ENCODE measurements around the gene FANCG. TPM values are rescaled to one million over a fixed set of nuclear protein-coding genes. Genes with fewer than 3 reads are reported as not detected.

FANCG gene
- total and polyA plus RNA-seq, 4 donors = 3.6 to 17.8 (median 12.5) TPM

DNA sequence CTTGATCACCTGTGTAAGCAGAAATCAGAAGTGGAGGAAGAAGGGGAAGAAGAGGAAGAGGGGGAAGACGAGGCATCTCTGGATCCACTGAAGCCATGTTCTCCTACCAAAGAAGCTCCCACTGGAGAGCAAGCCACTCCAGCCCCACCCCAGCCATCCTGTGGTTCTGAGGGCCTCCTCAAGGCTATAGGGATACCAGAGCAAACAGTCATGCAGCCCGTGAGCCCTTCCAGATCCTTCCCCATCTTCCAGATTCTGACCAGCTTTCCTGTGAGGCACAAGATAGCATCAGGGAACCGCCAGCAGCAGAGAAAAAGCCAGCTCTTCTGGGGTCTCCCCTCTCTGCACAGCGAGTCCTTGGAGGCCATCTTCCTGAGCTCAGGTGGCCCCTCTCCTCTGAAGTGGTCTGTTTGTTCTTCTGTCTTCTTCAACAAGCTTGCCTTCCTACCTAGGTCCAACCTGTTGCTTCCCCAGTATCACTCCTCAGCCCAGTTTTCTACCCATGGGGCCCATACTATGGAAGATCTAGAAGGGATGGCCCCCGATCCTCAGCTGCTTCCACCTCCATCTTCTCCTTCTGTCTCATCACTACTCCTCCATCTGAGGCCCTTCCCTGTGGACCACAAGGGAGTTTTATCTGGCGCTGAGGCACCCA lies 36.7 kb downstream of the FANCG start:
- H3K27me3 ChIP-seq (ENCODE audit: control insufficient read depth in 1 of 2, insufficient read depth in 2 of 2, low read length in 1 of 2) = no peaks in the 10 kb centered on the region
- intact Hi-C loops (cut with DNase I) = no loop called here
- H3K36me3 ChIP-seq (ENCODE audit: control insufficient read depth in 1 of 2, insufficient read depth in 2 of 2, low read length in 1 of 2) = peaks cover 0 to 4% of the 10 kb centered on the region in 2 donors
- H3K9me3 ChIP-seq (ENCODE audit: control insufficient read depth, low read length) = no peaks in the 10 kb centered on the region
- 89 to 91% methylated on average over 6 of the region's 6 CpGs for WGBS, 2 donors
- ATAC-seq (ENCODE audit: low FRiP score) (no peak), DNase-seq (no peak)
- no peak overlapping the region for H3K4me3 ChIP-seq (ENCODE audit: low read length in 2 of 2)
- no peaks in the 10 kb centered on the region for H3K4me1 ChIP-seq (ENCODE audit: control insufficient read depth in 1 of 2, insufficient read depth in 2 of 2, low read length in 2 of 2)
- no peak overlapping the region for H3K27ac ChIP-seq (ENCODE audit: low read depth in 1 of 2, low read length in 2 of 2)

DNA sequence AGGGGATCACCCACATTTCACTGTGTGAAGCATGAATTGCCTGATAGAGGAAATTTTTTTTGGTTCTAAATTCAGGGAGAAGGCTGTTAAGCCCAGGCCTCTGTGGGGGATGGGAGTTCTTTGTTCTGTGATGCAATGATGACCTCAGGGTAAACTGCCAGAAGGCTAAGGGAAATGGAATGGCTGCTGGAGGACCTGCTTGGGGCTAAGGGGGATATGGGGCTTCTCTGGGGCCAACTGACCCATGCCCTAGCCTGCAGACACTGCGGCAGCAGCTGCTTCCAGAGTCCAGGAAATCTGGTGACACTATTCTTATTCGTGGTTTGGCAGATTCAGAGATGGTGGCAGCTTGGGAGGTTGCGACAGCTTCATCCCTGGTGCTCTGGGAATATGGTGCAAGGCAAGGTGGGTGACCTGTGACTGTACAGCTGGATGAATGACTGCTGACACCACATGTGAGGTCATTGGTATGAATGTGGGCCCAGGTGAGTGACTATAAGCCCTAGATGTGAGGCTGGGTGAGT lies 37.6 kb downstream of the FANCG start:
- H3K4me1 ChIP-seq (ENCODE audit: control insufficient read depth in 1 of 2, insufficient read depth in 2 of 2, low read length in 2 of 2) = no peaks in the 10 kb centered on the region
- H3K27ac ChIP-seq (ENCODE audit: low read depth in 1 of 2, low read length in 2 of 2) = no peak overlapping the region
- DNase-seq = no peak
- no peaks in the 10 kb centered on the region for H3K27me3 ChIP-seq (ENCODE audit: control insufficient read depth in 1 of 2, insufficient read depth in 2 of 2, low read length in 1 of 2)
- intact Hi-C loops (cut with DNase I) = no loop called here
- no peaks in the 10 kb centered on the region for H3K9me3 ChIP-seq (ENCODE audit: control insufficient read depth, low read length)
- 92 to 93% methylated on average over 3 of the region's 3 CpGs for WGBS, 2 donors
- peaks cover 0 to 4% of the 10 kb centered on the region in 2 donors for H3K36me3 ChIP-seq (ENCODE audit: control insufficient read depth in 1 of 2, insufficient read depth in 2 of 2, low read length in 1 of 2)
- no peak for ATAC-seq (ENCODE audit: low FRiP score)
- no peak overlapping the region for H3K4me3 ChIP-seq (ENCODE audit: low read length in 2 of 2)

DNA sequence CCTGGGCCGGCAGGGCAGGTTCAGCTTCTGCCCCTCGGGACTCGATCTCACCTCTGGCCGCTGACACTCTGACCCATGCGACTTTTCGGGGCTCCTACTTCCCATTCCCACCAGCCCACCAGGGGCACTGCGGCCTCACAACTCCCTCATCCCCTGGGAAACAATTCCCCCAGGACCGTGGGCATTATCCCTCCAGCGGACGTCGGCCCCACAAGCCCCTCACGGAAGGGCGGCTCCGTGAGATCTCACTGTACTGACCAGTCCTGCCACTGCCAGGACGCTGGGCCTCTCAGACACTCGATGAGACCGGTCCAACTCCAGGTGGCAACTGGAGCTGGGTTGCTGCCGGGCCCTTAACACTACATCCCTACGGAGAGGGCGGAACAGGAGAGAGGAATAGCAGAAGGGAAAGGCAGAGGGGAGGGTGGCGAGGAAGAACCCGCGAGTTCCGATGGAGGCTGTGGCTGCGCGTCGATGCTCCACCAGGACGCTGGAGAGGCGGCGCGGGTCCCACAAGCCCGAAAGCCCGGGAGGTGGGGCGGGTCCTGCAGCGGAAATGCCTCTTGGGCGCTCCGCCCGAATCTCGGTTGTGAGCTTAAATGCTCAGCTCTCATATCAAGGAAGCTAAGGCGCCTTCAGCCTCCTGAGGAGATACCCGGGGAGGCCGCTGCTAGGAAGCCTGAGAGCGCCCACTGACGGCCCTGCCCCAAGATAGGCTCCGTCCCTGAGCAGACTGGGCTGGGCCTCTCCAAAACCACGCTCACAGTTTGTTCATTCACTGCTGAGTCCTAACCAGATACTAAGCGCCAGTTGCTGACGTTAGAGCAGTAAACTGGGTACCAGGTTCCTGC lies 43.7 kb downstream of the FANCG start:
- peak; percentile 72 for ATAC-seq (ENCODE audit: low FRiP score)
- intact Hi-C loops (cut with DNase I) = no loop called here

DNA sequence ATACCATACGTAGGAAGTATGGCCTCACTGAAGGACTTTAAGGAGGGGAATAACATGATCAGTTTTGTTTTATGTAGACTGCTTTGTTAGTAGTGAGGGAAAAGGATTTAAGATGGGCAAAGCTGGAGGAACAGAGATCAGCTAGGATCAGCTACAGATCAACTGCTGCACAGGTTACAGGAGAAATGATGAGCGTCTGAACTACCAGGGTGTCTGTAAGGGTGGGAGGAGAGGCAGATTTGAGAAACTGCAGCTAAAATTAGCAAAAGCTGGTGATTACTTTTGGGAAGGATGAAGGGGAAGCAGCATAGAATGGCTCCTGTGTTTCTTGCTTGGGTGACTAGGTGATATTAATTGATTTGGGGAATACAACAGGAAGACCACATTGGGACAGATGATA lies 46.6 kb downstream of the FANCG start:
- WGBS, 2 donors = 93 to 94% methylated on average over 2 of the region's 2 CpGs
- Histone ChIP-seq H3K27ac (ENCODE audit: low read depth in 1 of 2, low read length in 2 of 2) (no peak overlapping the region), H3K36me3 (ENCODE audit: control insufficient read depth in 1 of 2, insufficient read depth in 2 of 2, low read length in 1 of 2) (peaks cover 0 to 5% of the 10 kb centered on the region in 2 donors), H3K27me3 (ENCODE audit: control insufficient read depth in 1 of 2, insufficient read depth in 2 of 2, low read length in 1 of 2) (no peaks in the 10 kb centered on the region), H3K9me3 (ENCODE audit: control insufficient read depth, low read length) (no peaks in the 10 kb centered on the region), H3K4me3 (ENCODE audit: low read length in 2 of 2) (no peak overlapping the region), H3K4me1 (ENCODE audit: control insufficient read depth in 1 of 2, insufficient read depth in 2 of 2, low read length in 2 of 2) (no peaks in the 10 kb centered on the region)
- intact Hi-C loops (cut with DNase I) = no loop called here
- ATAC-seq (ENCODE audit: low FRiP score) (no peak), DNase-seq (no peak)

More for the DNA sequence above, 43.7 kb downstream of the FANCG start:
- DNase-seq = peak; percentile 73 to 87
- 25 to 30% methylated on average over 48 of the region's 48 CpGs for WGBS, 2 donors
- Histone ChIP-seq H3K36me3 (ENCODE audit: control insufficient read depth in 1 of 2, insufficient read depth in 2 of 2, low read length in 1 of 2) (peaks cover 0 to 1% of the 10 kb centered on the region in 2 donors), H3K27me3 (ENCODE audit: control insufficient read depth in 1 of 2, insufficient read depth in 2 of 2, low read length in 1 of 2) (no peaks in the 10 kb centered on the region), H3K4me1 (ENCODE audit: control insufficient read depth in 1 of 2, insufficient read depth in 2 of 2, low read length in 2 of 2) (no peaks in the 10 kb centered on the region), H3K4me3 (ENCODE audit: low read length in 2 of 2) (no peak overlapping the region), H3K27ac (ENCODE audit: low read depth in 1 of 2, low read length in 2 of 2) (no peak overlapping the region), H3K9me3 (ENCODE audit: control insufficient read depth, low read length) (no peaks in the 10 kb centered on the region)

DNA sequence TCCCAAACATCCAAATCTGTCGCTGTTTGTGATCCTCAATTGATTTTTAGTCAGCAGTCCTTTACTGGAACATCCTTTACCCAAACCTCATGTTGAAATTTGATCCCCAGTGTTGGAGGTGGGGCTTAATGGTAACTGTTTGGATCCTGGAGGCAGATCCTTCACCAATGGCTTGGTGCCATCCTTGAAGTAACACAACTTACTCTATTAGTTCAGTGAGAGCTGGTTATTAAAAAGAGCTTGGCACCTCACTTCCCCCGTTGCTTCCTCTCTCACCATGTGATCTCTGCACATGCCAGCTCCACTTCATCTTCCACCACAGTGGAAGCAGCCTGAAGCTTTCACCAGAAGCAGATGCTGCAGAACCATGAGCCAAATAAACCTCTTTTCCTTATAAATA lies 49.9 kb downstream of the FANCG start:
- peaks cover 0 to 5% of the 10 kb centered on the region in 2 donors for H3K36me3 ChIP-seq (ENCODE audit: control insufficient read depth in 1 of 2, insufficient read depth in 2 of 2, low read length in 1 of 2)
- ATAC-seq (ENCODE audit: low FRiP score) = no peak
- no peaks in the 10 kb centered on the region for H3K27me3 ChIP-seq (ENCODE audit: control insufficient read depth in 1 of 2, insufficient read depth in 2 of 2, low read length in 1 of 2)
- H3K9me3 ChIP-seq (ENCODE audit: control insufficient read depth, low read length) = no peaks in the 10 kb centered on the region
- DNase-seq = no peak
- WGBS, 2 donors = 84 to 88% methylated on average over 2 of the region's 2 CpGs
- intact Hi-C loops (cut with DNase I) = no loop called here
- no peaks in the 10 kb centered on the region for H3K4me1 ChIP-seq (ENCODE audit: control insufficient read depth in 1 of 2, insufficient read depth in 2 of 2, low read length in 2 of 2)
- no peak overlapping the region for H3K4me3 ChIP-seq (ENCODE audit: low read length in 2 of 2)
- H3K27ac ChIP-seq (ENCODE audit: low read depth in 1 of 2, low read length in 2 of 2) = no peak overlapping the region

DNA sequence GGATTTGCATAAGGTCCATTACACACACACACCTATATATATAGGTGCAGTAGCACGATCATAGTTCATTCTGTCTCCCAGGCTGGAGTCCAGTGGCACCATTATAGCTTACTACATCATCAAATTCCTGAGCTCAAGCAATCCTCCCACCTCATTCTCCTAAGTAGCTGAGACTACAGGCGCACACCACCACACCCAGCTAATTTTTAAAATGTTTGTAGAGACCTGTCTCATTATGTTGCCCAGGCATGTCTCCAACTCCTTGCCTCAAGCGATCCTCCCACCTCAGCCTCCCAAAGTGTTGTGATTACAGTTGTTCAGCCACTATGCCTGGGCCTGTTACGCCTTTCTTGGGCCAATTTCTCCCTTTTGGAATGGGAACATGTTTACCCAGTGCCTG lies 50.5 kb downstream of the FANCG start:
- DNase-seq = no peak
- Histone ChIP-seq H3K27me3 (ENCODE audit: control insufficient read depth in 1 of 2, insufficient read depth in 2 of 2, low read length in 1 of 2) (no peaks in the 10 kb centered on the region), H3K4me3 (ENCODE audit: low read length in 2 of 2) (no peak overlapping the region), H3K9me3 (ENCODE audit: control insufficient read depth, low read length) (no peaks in the 10 kb centered on the region), H3K36me3 (ENCODE audit: control insufficient read depth in 1 of 2, insufficient read depth in 2 of 2, low read length in 1 of 2) (peaks cover 0 to 5% of the 10 kb centered on the region in 2 donors), H3K4me1 (ENCODE audit: control insufficient read depth in 1 of 2, insufficient read depth in 2 of 2, low read length in 2 of 2) (no peaks in the 10 kb centered on the region), H3K27ac (ENCODE audit: low read depth in 1 of 2, low read length in 2 of 2) (no peak overlapping the region)
- 71 to 83% methylated on average over 4 of the region's 4 CpGs for WGBS, 2 donors
- ATAC-seq (ENCODE audit: low FRiP score) = no peak
- intact Hi-C loops (cut with DNase I) = no loop called here

DNA sequence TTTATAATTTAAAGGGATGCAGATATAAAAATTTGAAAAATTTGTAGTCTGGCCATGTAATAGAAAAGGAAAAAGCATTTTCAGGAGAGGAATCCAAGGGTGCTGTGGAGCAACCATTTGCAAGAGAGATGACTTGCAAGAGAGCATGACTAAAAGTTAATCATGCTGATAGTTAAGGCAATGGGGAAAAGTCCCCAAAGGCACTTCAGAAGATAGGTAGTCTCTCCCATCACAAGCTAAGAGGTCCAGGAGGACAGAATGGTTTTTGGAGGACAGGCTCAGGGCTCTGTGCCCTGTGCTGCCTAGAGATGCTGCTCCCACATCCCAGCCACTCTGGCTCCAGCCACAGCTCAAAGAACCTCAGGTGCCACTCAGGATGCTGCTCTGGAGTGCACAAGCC lies 51.4 kb downstream of the FANCG start:
- H3K4me3 ChIP-seq (ENCODE audit: low read length in 2 of 2) = no peak overlapping the region
- ATAC-seq (ENCODE audit: low FRiP score) (no peak), DNase-seq (no peak)
- H3K27ac ChIP-seq (ENCODE audit: low read depth in 1 of 2, low read length in 2 of 2) = no peak overlapping the region
- no peaks in the 10 kb centered on the region for H3K27me3 ChIP-seq (ENCODE audit: control insufficient read depth in 1 of 2, insufficient read depth in 2 of 2, low read length in 1 of 2)
- intact Hi-C loops (cut with DNase I) = no loop called here
- no peaks in the 10 kb centered on the region for H3K9me3 ChIP-seq (ENCODE audit: control insufficient read depth, low read length)
- H3K36me3 ChIP-seq (ENCODE audit: control insufficient read depth in 1 of 2, insufficient read depth in 2 of 2, low read length in 1 of 2) = peaks cover 0 to 5% of the 10 kb centered on the region in 2 donors
- H3K4me1 ChIP-seq (ENCODE audit: control insufficient read depth in 1 of 2, insufficient read depth in 2 of 2, low read length in 2 of 2) = no peaks in the 10 kb centered on the region

DNA sequence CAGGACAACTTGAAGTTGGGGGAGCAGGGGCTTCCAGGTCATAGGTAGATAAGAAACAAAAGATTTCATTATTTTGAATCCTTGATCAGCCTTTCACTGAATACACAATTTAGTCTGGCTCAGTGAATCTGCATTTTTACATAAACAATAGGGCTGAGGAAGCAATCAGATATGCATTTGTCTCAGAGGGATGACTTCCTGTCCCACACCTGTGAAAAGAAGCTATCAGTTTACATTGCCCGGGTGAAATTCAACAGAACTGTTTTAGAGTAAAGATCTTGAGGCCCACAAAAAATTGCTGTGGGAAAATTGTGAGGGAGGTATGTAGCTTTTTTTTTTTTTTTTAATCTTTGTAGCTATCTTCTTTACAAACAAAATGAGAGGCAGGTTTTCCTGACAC lies 51.9 kb downstream of the FANCG start:
- DNase-seq = no peak
- peaks cover 0 to 4% of the 10 kb centered on the region in 2 donors for H3K36me3 ChIP-seq (ENCODE audit: control insufficient read depth in 1 of 2, insufficient read depth in 2 of 2, low read length in 1 of 2)
- intact Hi-C loops (cut with DNase I) = no loop called here
- no peaks in the 10 kb centered on the region for H3K27me3 ChIP-seq (ENCODE audit: control insufficient read depth in 1 of 2, insufficient read depth in 2 of 2, low read length in 1 of 2)
- WGBS, 2 donors = 72 to 77% methylated on average over 1 of the region's 1 CpG
- no peak for ATAC-seq (ENCODE audit: low FRiP score)
- H3K9me3 ChIP-seq (ENCODE audit: control insufficient read depth, low read length) = no peaks in the 10 kb centered on the region
- no peaks in the 10 kb centered on the region for H3K4me1 ChIP-seq (ENCODE audit: control insufficient read depth in 1 of 2, insufficient read depth in 2 of 2, low read length in 2 of 2)
- H3K27ac ChIP-seq (ENCODE audit: low read depth in 1 of 2, low read length in 2 of 2) = no peak overlapping the region
- no peak overlapping the region for H3K4me3 ChIP-seq (ENCODE audit: low read length in 2 of 2)

DNA sequence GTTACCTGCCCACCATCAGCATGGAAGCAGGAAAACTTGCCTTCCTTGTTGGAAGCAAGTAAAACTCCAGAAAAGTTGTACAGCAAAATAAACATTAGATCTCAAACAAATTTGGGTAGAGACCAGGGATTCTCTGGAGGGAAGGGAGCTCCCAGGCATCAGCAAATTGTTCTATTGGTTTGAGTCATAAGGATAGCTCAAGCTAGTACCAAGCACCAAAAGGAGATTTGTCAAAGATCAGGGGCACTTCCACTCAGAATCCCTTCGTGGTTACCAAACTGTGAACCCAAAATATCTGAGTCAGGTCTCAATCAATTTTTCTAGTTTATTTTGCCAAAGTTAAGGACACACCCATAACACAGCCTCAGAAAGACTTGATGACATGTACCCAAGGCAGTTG lies 52.4 kb downstream of the FANCG start:
- Histone ChIP-seq H3K27me3 (ENCODE audit: control insufficient read depth in 1 of 2, insufficient read depth in 2 of 2, low read length in 1 of 2) (no peaks in the 10 kb centered on the region), H3K4me3 (ENCODE audit: low read length in 2 of 2) (no peak overlapping the region), H3K9me3 (ENCODE audit: control insufficient read depth, low read length) (no peaks in the 10 kb centered on the region), H3K4me1 (ENCODE audit: control insufficient read depth in 1 of 2, insufficient read depth in 2 of 2, low read length in 2 of 2) (no peaks in the 10 kb centered on the region), H3K27ac (ENCODE audit: low read depth in 1 of 2, low read length in 2 of 2) (no peak overlapping the region), H3K36me3 (ENCODE audit: control insufficient read depth in 1 of 2, insufficient read depth in 2 of 2, low read length in 1 of 2) (peaks cover 0 to 4% of the 10 kb centered on the region in 2 donors)
- WGBS, 2 donors = 52 to 71% methylated on average over 1 of the region's 1 CpG
- no peak for ATAC-seq (ENCODE audit: low FRiP score)
- no peak for DNase-seq
- intact Hi-C loops (cut with DNase I) = no loop called here

All from aorta (tissue), 5 donors.